HG02852 (cell line): Measurements from ENCODE around the gene PPP4R4.

Source experiments
- ATAC-seq: cut with Tn5 transposase; IDR thresholded peaks from one replicate; pipeline ENCODE4 v1.9.1; 2021; ENCODE audit warnings: mild to moderate bottlenecking, moderate library complexity; ENCODE audit not compliant: unreplicated experiment

The PPP4R4 gene

GRCh38 chr14:94305620-94306019 is 131.5 kb downstream of the PPP4R4 start:
- ATAC-seq, result no peak

GRCh38 chr14:94306047-94306978 is 132.2 kb downstream of the PPP4R4 start:
- no peak for ATAC-seq

- ATAC-seq, result no peak
Observed at GRCh38 chr14:94307410-94307992, 133.4 kb downstream of the PPP4R4 start.

- ATAC-seq, result no peak
Observed at GRCh38 chr14:94309721-94310120, 135.6 kb downstream of the PPP4R4 start.

- ATAC-seq, result no peak
Observed at GRCh38 chr14:94310248-94310647, 136.1 kb downstream of the PPP4R4 start.

- no peak for ATAC-seq
Observed at GRCh38 chr14:94312481-94313246, 138.5 kb downstream of the PPP4R4 start.

- ATAC-seq, result no peak
Observed at GRCh38 chr14:94313991-94314655, 140.0 kb downstream of the PPP4R4 start.

GRCh38 chr14:94314890-94315289 is 140.8 kb downstream of the PPP4R4 start:
- no peak for ATAC-seq

- ATAC-seq, result no peak
Observed at GRCh38 chr14:94316692-94317091, 142.6 kb downstream of the PPP4R4 start.

GRCh38 chr14:94317259-94317658 is 143.1 kb downstream of the PPP4R4 start:
- ATAC-seq, result no peak

GRCh38 chr14:94320243-94320642 is 146.1 kb downstream of the PPP4R4 start:
- no peak for ATAC-seq

GRCh38 chr14:94321421-94322271 is 147.5 kb downstream of the PPP4R4 start:
- ATAC-seq, result no peak

- no peak for ATAC-seq
Observed at GRCh38 chr14:94322648-94323570, 148.8 kb downstream of the PPP4R4 start, which contains the start of gene SERPINA6. Gene SERPINA6 (minus strand): TSS chr14:94323336. CDS start chr14:94314648, 8,688 bp downstream.

- ATAC-seq, result no peak
Observed at GRCh38 chr14:94328196-94328595, 154.1 kb downstream of the PPP4R4 start.
